WI38 (cell line): ENCODE measurements around the gene TRIM3.
A peak's percentile ranks its signal among the peaks of the same experiment; 100 is the strongest.

Experiments
- H3K4me3 ChIP-seq: 2 replicates; pipeline ENCODE4 v1.5.1; 2011; ENCODE audit warnings: low read depth, mild to moderate bottlenecking, control low read depth, low read length
- CTCF ChIP-seq: IDR thresholded peaks from 2 replicates; pipeline ENCODE4 v1.5.1; 2012; ENCODE audit warnings: low read depth, mild to moderate bottlenecking, control low read depth, low read length

TRIM3 gene

GRCh38 chr11:6480299-6480914 lies 6.7 kb upstream of the TRIM3 start:
- no peak for TF ChIP-seq CTCF
- peak overlapping the region; percentile 80 for H3K4me3 ChIP-seq

GRCh38 chr11:6476571-6476970 lies 2.8 kb upstream of the TRIM3 start:
- no peak overlapping the region for H3K4me3 ChIP-seq
- no peak for TF ChIP-seq CTCF

- no peak overlapping the region for H3K4me3 ChIP-seq
- TF ChIP-seq CTCF: no peak
Observed at GRCh38 chr11:6475936-6476335, 2.2 kb upstream of the TRIM3 start.

GRCh38 chr11:6474806-6475500 lies 1.2 kb upstream of the TRIM3 start:
- no peak for TF ChIP-seq CTCF
- no peak overlapping the region; the same call in 1 of the 2 replicates for H3K4me3 ChIP-seq

- peak overlapping the region; percentile 57 for H3K4me3 ChIP-seq
- TF ChIP-seq CTCF: no peak; the same call in 1 of the 2 replicates
Observed at GRCh38 chr11:6474413-6474792, 662 bp upstream of the TRIM3 start.

- H3K4me3 ChIP-seq: peak overlapping the region; percentile 73
- TF ChIP-seq CTCF: no peak
Observed at GRCh38 chr11:6472934-6473333, 807 bp downstream of the TRIM3 start.

GRCh38 chr11:6469599-6469998 lies 4.1 kb downstream of the TRIM3 start:
- no peak overlapping the region for H3K4me3 ChIP-seq
- TF ChIP-seq CTCF: no peak
